B cell (primary cell): ENCODE measurements around the gene CD79A. TPM values are rescaled to one million over a fixed set of nuclear protein-coding genes. Genes with fewer than 3 reads are reported as not detected.

ENCODE experiments used
- ATAC-seq: fragments of 200-7000 bp; cut with Tn5 transposase; one replicate; pipeline ENCODE4 v1.10.0; 2021; ENCODE audit warnings: low read depth, mild to moderate bottlenecking, moderate number of reproducible peaks, moderate library complexity
- CTCF ChIA-PET: fragments of 350-600 bp; sonication (Branson Sonifier 250); formaldehyde crosslinking; loops from one replicate; lab custom pipeline; 2021; ENCODE audit warnings: antibody characterized with exemption, inconsistent platforms; lab: Charles Lee
- POLR2A ChIA-PET: fragments of 350-600 bp; sonication (Branson Sonifier 250); formaldehyde crosslinking; loops from one replicate; lab custom pipeline; 2021; ENCODE audit warnings: antibody characterized with exemption; lab: Charles Lee
- DNase-seq: peaks from one replicate; pipeline ENCODE4 v3.0.0; 2013
- H2AFZ ChIP-seq: 2 replicates; pipeline ENCODE4 v1.6.1; 2012; ENCODE audit warnings: mild to moderate bottlenecking, low read depth, low read length; ENCODE audit not compliant: insufficient read depth, poor library complexity, severe bottlenecking
- H3K27ac ChIP-seq, 2 donors: 1 replicate in 1 of 2; 2 replicates in 1 of 2; pipeline ENCODE4 v1.5.1; 2012 to 2013; ENCODE audit warnings: low read length in 2 of 2, mild to moderate bottlenecking in 2 of 2, moderate library complexity in 1 of 2
- H3K27me3 ChIP-seq, 4 experiments: fragments of 200-600 bp in 1 of 4; sonication (generic) in 1 of 4; replicated peaks in 1 of 4; 1 replicate in 2 of 4; 2 replicates in 2 of 4; pipeline versions ENCODE4 v1.6.1 to v1.7.0; 2013 to 2016; ENCODE audit warnings: low read length in 3 of 4, mild to moderate bottlenecking in 2 of 4, mixed read lengths in 1 of 4, moderate library complexity in 1 of 4; ENCODE audit not compliant: insufficient read depth in 4 of 4, control insufficient read depth in 3 of 4; ENCODE audit errors: control extremely low read depth in 1 of 4
- H3K36me3 ChIP-seq, 2 experiments: replicated peaks in 1 of 2; 1 replicate in 1 of 2; 2 replicates in 1 of 2; pipeline versions ENCODE4 v1.6.1 to v1.7.1; 2013; ENCODE audit warnings: low read length in 1 of 2; ENCODE audit not compliant: insufficient read depth in 2 of 2, control insufficient read depth in 1 of 2; ENCODE audit errors: control extremely low read depth in 1 of 2, extremely low read depth in 1 of 2
- H3K4me1 ChIP-seq, 2 donors: fragments of 200-600 bp in 1 of 2; sonication (generic) in 1 of 2; 1 replicate in 1 of 2; 2 replicates in 1 of 2; pipeline versions ENCODE4 v1.5.1 to v1.6.1; 2013 to 2017; ENCODE audit warnings: low read length in 2 of 2; ENCODE audit not compliant: control insufficient read depth in 2 of 2, insufficient read depth in 2 of 2
- H3K4me2 ChIP-seq: replicated peaks from 2 replicates; pipeline ENCODE3; 2012; ENCODE audit warnings: mild to moderate bottlenecking, low read depth, low read length; ENCODE audit not compliant: poor library complexity, severe bottlenecking
- H3K4me3 ChIP-seq, 5 experiments: fragments of 200-600 bp in 1 of 5; sonication (generic) in 1 of 5; 1 replicate in 3 of 5; 2 replicates in 2 of 5; pipeline versions ENCODE4 v1.5.1 to v1.7.0; 2011 to 2016; ENCODE audit warnings: low read length in 4 of 5, mild to moderate bottlenecking in 4 of 5, low read depth in 2 of 5, control low read depth in 1 of 5, moderate library complexity in 1 of 5; ENCODE audit not compliant: insufficient read depth in 1 of 5; ENCODE audit errors: control extremely low read depth in 1 of 5, extremely low read depth in 1 of 5
- H3K79me2 ChIP-seq: fragments of 200-600 bp; sonication (generic); one replicate; pipeline ENCODE4 v1.6.0; 2016; ENCODE audit warnings: low read length; ENCODE audit not compliant: control insufficient read depth, insufficient read depth
- H3K9ac ChIP-seq: fragments of 200-600 bp; sonication (generic); 2 replicates; pipeline ENCODE4 v1.6.1; 2017; ENCODE audit warnings: mild to moderate bottlenecking, low read length, moderate library complexity
- H3K9me3 ChIP-seq, 3 donors: one replicate each; pipeline versions ENCODE4 v1.6.1 to v1.7.1; 2013; ENCODE audit warnings: low read length in 2 of 3; ENCODE audit not compliant: control insufficient read depth in 2 of 3, insufficient read depth in 1 of 3; ENCODE audit errors: control extremely low read depth in 1 of 3
- H4K20me1 ChIP-seq: 2 replicates; pipeline ENCODE4 v1.6.0; 2012; ENCODE audit warnings: mild to moderate bottlenecking, low read length; ENCODE audit not compliant: insufficient read depth, control insufficient read depth, poor library complexity, severe bottlenecking
- H3K27ac Mint-ChIP-seq: one replicate; pipeline ENCODE4 v1.8.0; 2021; ENCODE audit warnings: mixed read lengths
- H3K27me3 Mint-ChIP-seq: one replicate; pipeline ENCODE4 v1.8.0; 2021; ENCODE audit warnings: mixed read lengths
- H3K4me1 Mint-ChIP-seq: one replicate; pipeline ENCODE4 v1.8.0; 2021; ENCODE audit warnings: mixed read lengths
- H3K4me3 Mint-ChIP-seq: one replicate; pipeline ENCODE4 v1.8.0; 2021; ENCODE audit warnings: mixed read lengths
- H3K9me3 Mint-ChIP-seq: one replicate; pipeline ENCODE4 v1.8.0; 2022; ENCODE audit warnings: mixed read lengths; ENCODE audit not compliant: insufficient read depth
- EZH2 ChIP-seq: IDR thresholded peaks from 2 replicates; pipeline ENCODE4 v1.6.1; 2012; ENCODE audit warnings: borderline replicate concordance, low read depth, mild to moderate bottlenecking, moderate library complexity, low read length; ENCODE audit not compliant: insufficient read depth, poor library complexity, severe bottlenecking
- WGBS: methylation state at CpG from one replicate; pipeline ENCODE4 v1.1.5; 2013; ENCODE audit warnings: missing lambda C conversion rate; ENCODE audit not compliant: insufficient coverage; 5-methylcytosine and 5-hydroxymethylcytosine counted together
- intact Hi-C: fragments of 100-400 bp; cut with micrococcal nuclease; formaldehyde crosslinking; loops from one replicate; pipeline ENCODE4 v1.10.0; 2022
- polyA plus RNA-seq: library from polyadenylated mRNA; depleted of rRNA; stranded (reverse); fragments of >200 nt; gene quantifications from 2 replicates; pipeline ENCODE4 v1.2.3, GENCODE V29; 2012
- total RNA-seq, 2 donors: library from RNA; stranded (reverse); fragments of 120-200 nt in 1 of 2; gene quantifications; 1 replicate in 1 of 2; 2 replicates in 1 of 2; pipeline versions ENCODE4 v1.2.3 to v1.2.4, GENCODE V29; 2013 to 2022
- TF ChIP-seq, protein P1 (sequence below): fragments of 200-600 bp; IDR thresholded peaks from one replicate; pipeline ENCODE4 v1.8.0; 2022; ENCODE audit warnings: antibody characterized with exemption, mild to moderate bottlenecking

The CD79A gene
- total and polyA plus RNA-seq, 2 donors (not counting 1 experiment from before 2014, with no cell fraction given), result 1,280 to 1,471 TPM

DNA sequence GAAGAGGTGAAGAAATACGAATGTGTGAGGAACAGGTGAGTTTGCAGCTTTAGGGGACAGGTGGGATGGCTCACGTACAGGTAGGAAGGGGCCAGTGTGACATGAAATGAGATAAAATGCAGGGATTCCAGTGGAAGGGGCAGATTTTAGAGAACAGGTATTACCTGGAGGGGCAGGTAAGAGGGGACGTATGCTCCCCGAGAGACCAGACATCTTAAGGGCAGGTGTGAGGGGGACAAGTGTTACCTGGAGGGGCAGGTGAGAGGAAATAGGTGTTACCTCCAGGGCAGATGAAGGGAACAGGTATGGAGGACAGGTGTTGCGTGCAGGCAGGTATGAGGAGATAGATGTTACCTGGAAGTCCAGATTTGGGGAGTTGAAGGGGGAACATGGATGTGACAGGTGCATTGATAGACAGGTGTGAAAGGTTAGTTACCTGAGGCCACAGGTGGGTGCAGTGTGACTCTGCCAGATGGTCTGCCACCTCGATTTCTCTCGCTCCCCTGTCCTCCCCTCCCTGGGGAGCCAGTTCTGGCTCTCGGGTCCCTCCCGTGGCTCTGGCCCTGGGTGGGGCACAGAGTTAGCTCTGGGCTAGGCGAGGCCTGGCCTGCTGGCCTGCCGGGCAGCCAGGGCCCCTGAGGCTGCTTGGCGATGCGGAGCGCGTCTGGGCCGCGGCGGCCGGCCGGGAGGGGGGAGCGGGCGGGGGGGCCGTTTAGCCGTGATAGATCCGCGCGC, 49.1 kb downstream of the CD79A start:
- H3K36me3 ChIP-seq, result no peaks in the 10 kb centered on the region
- intact Hi-C loops, result no loop called here

More for the DNA sequence above, 49.1 kb downstream of the CD79A start:
- H3K4me3 Mint-ChIP-seq, result no peak overlapping the region
- Histone ChIP-seq H3K9me3 (peaks cover 0 to 6% (median 0%) of the 10 kb centered on the region in 3 donors), H3K4me1 (peaks cover 70 to 73% of the 10 kb centered on the region in 2 donors), H3K4me3 (no peak overlapping the region), H3K79me2 (peaks cover 10% of the 10 kb centered on the region), H3K9ac (no peak overlapping the region), H2AFZ (no peak overlapping the region), H4K20me1 (no peaks in the 10 kb centered on the region), H3K4me2 (no peak overlapping the region), H3K27me3 (peaks cover 0 to 51% (median 16%) of the 10 kb centered on the region in 4 experiments), H3K27ac (no peak overlapping the region)
- ChIA-PET POLR2A (no interaction called here), CTCF (interaction anchor here (1.3 kb wide), 1 partner anchor 53 kb away, joined by 4 read pairs; no protein-coding TSS in a partner anchor)
- WGBS, result 64% methylated on average over 20 of the region's 27 CpGs
- H3K27ac Mint-ChIP-seq, result no peak overlapping the region
- H3K4me1 Mint-ChIP-seq, result peaks cover 41% of the 10 kb centered on the region
- peaks cover 19% of the 10 kb centered on the region for H3K27me3 Mint-ChIP-seq
- TF ChIP-seq, protein P1, sequence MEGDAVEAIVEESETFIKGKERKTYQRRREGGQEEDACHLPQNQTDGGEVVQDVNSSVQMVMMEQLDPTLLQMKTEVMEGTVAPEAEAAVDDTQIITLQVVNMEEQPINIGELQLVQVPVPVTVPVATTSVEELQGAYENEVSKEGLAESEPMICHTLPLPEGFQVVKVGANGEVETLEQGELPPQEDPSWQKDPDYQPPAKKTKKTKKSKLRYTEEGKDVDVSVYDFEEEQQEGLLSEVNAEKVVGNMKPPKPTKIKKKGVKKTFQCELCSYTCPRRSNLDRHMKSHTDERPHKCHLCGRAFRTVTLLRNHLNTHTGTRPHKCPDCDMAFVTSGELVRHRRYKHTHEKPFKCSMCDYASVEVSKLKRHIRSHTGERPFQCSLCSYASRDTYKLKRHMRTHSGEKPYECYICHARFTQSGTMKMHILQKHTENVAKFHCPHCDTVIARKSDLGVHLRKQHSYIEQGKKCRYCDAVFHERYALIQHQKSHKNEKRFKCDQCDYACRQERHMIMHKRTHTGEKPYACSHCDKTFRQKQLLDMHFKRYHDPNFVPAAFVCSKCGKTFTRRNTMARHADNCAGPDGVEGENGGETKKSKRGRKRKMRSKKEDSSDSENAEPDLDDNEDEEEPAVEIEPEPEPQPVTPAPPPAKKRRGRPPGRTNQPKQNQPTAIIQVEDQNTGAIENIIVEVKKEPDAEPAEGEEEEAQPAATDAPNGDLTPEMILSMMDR, result no peak
- TF ChIP-seq EZH2, result no peak
- ATAC-seq, result no peak
- no peaks in the 10 kb centered on the region for H3K9me3 Mint-ChIP-seq
- DNase-seq, result peak; percentile 22
